Astrocyte of the spinal cord (primary cell): Measurements from ENCODE around the gene SLC16A5.

Source experiments
- DNase-seq: peaks from one replicate; pipeline ENCODE4 v3.0.0; 2011; ENCODE audit warnings: low read depth, low spot score
- H3K4me3 ChIP-seq: 2 replicates; pipeline ENCODE4 v1.5.1; 2011; ENCODE audit warnings: low read depth, mild to moderate bottlenecking, low read length, moderate library complexity
- CTCF ChIP-seq: IDR thresholded peaks from 2 replicates; pipeline ENCODE4 v1.5.1; 2012; ENCODE audit warnings: low read depth, mild to moderate bottlenecking, low read length, inconsistent platforms
- in situ Hi-C: cut with HindIII; loops from 2 replicates; pipeline ENCODE4 v1.10.0; 2017; ENCODE audit warnings: low sequenced_read_pairs

The SLC16A5 gene

GRCh38 chr17:75088465-75089417 is 987 bp downstream of the SLC16A5 start:
- DNase-seq, result peak; percentile 39
- no peak for TF ChIP-seq CTCF
- in situ Hi-C loops, result no loop called here
- peak overlapping the region; percentile 44 for H3K4me3 ChIP-seq

DNA sequence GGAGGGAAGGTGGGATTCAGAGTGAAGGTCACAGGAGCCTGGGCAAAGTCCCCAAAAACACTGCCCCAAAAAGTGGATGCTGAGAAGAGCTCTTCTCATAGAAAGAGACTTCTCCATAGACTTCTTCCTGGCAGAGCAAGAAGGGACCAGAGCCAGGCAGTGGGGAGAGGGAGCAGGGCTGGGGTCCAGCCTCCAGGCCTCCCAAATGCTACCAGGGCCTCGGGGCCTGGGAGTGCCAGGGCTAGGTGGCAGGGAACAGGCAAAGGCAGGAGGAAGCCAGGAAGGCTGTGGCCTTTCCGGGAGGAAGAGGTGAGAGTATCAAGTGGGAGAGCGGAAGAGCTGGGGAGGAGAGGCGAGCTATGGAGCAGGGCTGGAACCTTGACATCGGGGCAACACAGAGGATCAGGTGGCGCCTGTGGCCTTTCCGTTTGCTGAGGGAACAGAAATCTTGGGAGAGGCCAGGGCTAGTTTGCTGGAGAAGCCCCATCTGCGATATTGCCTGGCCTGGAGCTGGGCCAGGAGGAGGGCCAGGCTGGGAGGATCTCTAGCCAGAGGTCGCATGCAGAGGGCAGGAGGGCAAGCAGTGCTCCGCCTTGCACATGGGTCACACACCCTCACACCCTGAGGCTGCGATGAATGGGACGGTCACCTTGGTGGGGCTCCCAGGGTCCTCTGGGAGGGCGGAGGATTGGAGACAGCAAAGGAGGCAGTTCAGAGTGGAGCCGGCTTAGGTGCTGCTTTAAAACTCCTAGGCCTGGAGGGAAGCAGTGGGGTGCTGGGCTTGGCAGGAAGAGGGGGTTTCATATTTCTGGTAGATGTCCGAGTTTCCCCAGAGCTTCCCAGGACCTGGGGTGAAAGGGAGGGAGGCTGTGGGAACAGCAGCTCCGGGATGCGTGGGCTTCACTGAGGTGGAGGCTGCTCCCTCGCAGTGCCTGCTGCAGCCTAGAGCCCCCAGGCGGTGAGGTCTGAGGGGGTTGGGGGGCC is 3.4 kb downstream of the SLC16A5 start:
- H3K4me3 ChIP-seq, result no peak overlapping the region
- TF ChIP-seq CTCF, result no peak
- DNase-seq, result no peak
- in situ Hi-C loops, result no loop called here

DNA sequence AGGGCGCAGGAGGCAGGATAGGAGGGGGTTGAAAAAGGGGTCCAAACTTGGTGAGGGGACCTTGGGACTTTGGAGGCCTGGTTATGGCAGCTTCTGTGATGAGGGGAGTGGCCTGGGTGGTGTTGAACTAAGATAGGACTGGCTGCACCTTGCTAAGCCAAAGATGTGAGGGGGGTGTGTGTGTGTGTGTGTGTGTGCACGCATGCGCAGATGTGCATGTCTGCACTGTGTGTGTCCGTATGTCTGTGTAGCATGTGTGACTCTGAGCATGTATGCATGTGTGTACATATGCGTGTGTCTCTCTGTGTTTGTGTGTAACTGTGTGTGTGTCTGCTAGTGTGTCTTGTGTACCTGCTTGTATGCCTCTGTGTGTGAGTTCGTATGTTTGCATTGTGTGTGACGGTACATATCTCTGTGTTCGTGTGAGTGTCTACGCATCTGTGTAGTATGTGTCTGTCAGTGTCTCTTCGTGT is 4.1 kb downstream of the SLC16A5 start:
- no peak for TF ChIP-seq CTCF
- no peak for DNase-seq
- in situ Hi-C loops, result no loop called here
- no peak overlapping the region for H3K4me3 ChIP-seq

- no peak overlapping the region for H3K4me3 ChIP-seq
- in situ Hi-C loops, result no loop called here
- DNase-seq, result no peak
- TF ChIP-seq CTCF, result no peak
These were observed 5.9 kb downstream of the SLC16A5 start for GRCh38 chr17:75093548-75094158.

- DNase-seq, result no peak
- no peak for TF ChIP-seq CTCF
- in situ Hi-C loops, result no loop called here
- no peak overlapping the region for H3K4me3 ChIP-seq
These were observed 7.2 kb downstream of the SLC16A5 start for GRCh38 chr17:75094871-75095399.
